Retinal pigment epithelial cell (primary cell): ENCODE data around the gene MARCHF10.

Source experiments
- DNase-seq: peaks from one replicate; pipeline ENCODE4 v3.0.0-alpha.2; 2010; ENCODE audit warnings: low read depth
- H3K4me3 ChIP-seq: 2 replicates; pipeline ENCODE4 v1.5.1; 2011; ENCODE audit warnings: mild to moderate bottlenecking, low read length, control low read depth, moderate library complexity
- TF ChIP-seq, protein P1 (sequence below): conservative IDR thresholded peaks from 2 replicates; pipeline ENCODE4 v1.5.1; 2011; ENCODE audit warnings: low read depth, low read length, control low read depth, inconsistent platforms

The MARCHF10 gene

DNA sequence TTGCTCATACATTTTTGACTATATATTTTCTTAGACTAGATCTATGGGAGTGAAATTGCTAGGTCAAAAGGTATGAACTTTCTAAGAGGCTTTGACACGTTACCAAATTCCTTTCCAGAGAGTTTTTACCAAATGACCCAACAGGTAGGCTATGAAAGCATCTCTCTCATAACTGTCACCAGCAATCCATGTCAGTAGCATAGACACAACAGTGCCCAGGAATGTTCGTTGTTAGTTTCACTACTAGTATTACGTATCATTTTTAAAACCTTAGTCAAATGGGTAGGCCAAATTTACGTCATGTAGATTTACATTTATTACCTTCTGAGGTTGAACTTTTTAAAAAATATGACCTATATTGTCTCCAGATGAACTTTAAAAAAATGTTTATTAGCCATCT is 66.8 kb downstream of the MARCHF10 start:
- H3K4me3 ChIP-seq = no peak overlapping the region
- DNase-seq = no peak
- TF ChIP-seq, protein P1, sequence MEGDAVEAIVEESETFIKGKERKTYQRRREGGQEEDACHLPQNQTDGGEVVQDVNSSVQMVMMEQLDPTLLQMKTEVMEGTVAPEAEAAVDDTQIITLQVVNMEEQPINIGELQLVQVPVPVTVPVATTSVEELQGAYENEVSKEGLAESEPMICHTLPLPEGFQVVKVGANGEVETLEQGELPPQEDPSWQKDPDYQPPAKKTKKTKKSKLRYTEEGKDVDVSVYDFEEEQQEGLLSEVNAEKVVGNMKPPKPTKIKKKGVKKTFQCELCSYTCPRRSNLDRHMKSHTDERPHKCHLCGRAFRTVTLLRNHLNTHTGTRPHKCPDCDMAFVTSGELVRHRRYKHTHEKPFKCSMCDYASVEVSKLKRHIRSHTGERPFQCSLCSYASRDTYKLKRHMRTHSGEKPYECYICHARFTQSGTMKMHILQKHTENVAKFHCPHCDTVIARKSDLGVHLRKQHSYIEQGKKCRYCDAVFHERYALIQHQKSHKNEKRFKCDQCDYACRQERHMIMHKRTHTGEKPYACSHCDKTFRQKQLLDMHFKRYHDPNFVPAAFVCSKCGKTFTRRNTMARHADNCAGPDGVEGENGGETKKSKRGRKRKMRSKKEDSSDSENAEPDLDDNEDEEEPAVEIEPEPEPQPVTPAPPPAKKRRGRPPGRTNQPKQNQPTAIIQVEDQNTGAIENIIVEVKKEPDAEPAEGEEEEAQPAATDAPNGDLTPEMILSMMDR = no peak

DNA sequence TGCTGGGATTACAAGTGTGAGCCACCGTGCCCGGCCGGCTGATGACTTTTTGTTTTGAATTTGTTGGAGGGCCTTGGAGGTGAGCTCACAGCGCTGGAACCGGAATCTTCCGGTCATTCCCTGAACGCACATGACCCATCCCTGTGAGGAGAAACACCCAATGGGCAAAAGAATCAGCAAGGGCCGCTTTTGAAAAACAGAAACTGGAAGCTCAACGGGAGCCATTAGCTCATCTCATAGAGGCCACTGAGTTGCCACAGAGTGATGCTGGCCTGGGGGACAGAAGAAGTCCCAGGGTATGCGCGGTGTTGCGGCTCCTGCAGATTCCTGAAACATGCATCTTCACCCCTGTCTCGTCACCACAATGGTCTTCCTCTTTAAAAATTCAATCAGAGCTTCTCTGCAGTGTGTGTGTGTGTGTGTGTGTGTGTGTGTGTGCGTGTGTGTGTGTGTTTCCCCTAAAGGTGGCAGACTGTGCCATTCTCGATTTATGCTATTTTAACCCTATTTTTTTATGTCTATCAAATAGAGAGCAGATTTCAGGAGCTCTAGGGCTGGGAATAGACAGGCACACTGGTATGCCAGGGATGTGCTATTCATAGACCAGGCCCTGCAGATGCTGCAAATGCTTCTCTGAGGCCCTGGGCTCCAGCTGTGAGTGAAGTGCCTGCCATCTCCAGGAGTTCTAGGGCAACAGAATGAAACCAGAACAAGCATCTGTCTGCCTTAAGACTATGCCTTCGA is 68.3 kb downstream of the MARCHF10 start:
- DNase-seq = no peak
- TF ChIP-seq, protein P1 = no peak
- H3K4me3 ChIP-seq = no peak overlapping the region

DNA sequence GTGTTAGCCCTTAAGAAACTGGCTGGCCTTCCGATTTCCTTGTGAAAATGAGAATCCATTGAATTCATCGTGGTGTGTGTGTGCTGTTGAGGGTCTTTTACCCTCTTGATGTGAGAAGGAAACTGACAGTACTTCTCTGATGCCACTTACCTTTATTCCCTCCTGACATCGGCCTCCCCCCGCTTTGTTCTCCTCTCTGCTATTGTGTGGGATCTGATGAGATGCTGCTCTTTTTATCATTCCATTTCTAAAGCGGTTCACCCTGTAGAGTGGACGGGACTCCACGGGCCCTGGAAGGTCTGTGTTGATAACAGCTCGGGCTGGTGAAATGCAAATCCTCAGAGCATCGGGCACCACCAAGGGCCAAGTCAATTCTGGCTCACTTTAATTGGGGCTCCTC is 69.8 kb downstream of the MARCHF10 start:
- TF ChIP-seq, protein P1 = no peak
- no peak overlapping the region for H3K4me3 ChIP-seq
- DNase-seq = no peak

DNA sequence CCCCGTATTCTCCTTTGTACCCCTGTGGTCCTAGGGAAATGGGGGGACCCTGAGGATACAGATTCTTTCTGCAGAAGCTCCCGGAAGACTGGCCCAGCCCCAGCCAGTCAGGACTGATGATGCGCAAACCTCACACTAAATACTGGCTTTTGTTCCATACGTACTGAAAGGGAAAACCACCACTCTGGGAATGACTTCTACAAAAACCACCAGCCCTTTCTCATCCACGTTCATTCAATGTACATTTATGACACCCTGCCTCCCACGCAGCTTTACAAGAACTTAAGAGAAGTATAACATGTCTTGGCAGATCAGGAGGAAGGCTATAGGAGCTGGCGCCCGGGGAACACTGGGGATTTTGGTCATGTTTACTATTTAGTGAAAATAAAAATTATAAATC is 70.6 kb downstream of the MARCHF10 start:
- H3K4me3 ChIP-seq = no peak overlapping the region
- no peak for DNase-seq
- TF ChIP-seq, protein P1 = no peak

DNA sequence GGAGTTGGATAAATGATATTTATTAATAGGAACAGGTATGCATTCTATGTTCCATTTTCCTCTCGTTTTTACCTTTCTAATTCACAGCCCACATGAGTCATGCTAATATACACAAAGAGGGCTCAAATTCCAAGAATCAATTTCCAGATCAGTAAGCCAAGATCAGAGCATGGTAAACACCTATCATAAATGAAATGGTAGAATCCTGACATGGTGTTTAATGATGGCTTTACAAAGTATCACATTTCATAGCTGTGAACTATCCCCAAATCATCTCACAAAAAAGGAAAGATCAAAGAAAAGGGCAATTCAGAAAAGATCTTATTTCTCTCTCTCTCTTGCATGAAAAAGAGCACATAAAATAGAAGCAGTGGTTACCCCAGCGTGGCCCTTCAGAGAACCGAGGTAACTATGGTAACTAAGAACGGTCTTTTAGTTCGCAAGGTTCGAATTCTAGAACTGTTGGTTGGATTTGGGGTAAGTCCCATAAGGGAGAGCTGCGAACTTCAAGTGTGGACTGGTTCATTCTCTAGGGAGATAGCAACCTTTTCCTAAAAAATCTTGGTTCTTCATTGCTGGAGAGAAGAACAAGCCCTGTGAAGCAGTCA is 73.0 kb downstream of the MARCHF10 start:
- TF ChIP-seq, protein P1 = no peak
- H3K4me3 ChIP-seq = no peak overlapping the region
- no peak for DNase-seq

DNA sequence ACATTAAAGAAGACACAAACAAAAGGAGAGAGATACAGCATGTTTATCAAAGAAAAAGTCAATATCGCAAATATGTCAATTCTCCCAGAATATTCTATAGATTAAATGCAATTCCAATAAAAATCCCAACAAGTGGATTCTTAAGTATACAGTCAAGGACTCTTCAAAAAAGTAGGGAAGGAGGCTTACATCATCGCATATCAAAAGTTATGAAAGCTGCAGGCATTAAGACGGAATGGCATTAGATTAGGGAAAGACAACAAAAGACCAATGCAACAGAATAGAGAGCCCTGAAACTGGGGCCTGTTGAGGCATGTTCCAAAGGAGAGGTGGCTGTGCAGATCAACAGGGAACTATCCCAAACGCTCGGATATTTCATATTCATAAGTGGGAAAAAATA is 76.0 kb downstream of the MARCHF10 start:
- H3K4me3 ChIP-seq = no peak overlapping the region
- TF ChIP-seq, protein P1 = no peak
- no peak for DNase-seq
